HG02610 (cell line): ENCODE data around the gene XPO6.

ENCODE experiments used
- ATAC-seq: cut with Tn5 transposase; IDR thresholded peaks from one replicate; pipeline ENCODE4 v1.9.1; 2021; ENCODE audit warnings: mild to moderate bottlenecking, moderate library complexity; ENCODE audit not compliant: unreplicated experiment

Gene XPO6

DNA sequence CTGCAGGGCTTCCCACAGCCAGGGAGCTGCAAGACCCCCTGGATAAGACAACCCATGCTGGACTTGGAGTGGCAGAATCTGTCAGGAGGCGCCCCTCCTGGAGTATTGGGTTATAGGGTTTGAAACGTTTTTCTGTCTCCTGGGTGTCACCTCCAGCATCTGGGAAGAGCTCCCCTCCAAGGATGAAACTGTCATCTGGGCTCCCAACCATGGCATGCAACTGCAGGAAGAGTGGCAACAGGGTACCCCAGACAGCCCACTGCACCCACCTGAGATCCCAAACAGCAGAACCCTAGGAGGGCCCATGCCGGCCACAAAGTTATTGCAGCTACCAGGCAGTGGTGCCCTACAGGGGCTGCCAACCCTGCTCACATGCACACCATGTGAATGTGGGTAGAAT, 147.6 kb downstream of the XPO6 start:
- no peak for ATAC-seq

DNA sequence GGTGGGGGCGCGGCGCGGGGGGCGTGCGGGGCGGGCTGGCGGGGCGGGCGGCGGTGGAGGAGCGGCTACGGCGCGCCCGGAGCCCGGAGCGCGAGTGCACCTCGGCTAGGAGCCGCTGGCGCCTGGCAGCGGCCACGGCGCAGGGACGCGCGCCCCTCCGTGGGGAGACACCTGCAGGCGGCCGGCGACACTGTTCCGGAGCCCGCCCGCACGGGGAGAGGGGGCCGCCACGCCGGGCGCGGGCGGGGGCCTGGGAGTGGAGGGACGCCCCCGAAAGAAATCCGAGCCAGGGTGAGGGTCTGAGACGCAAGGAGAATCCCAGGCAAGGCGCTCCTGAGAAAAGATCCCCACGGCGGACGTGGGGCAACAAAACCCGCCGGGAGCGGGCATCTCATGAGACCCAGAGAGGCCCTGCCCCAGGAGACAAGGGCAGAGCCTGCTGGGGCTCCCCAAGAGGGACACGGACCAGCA, 148.1 kb downstream of the XPO6 start, which contains the start of gene GSG1L:
TSS of gene GSG1L (minus strand) at position 124 of the 471 bp plus-strand sequence. CDS start 290 bp downstream, outside the sequence.
- ATAC-seq = no peak

- ATAC-seq = no peak
These were observed 148.8 kb downstream of the XPO6 start for GRCh38 chr16:28062847-28063521.

DNA sequence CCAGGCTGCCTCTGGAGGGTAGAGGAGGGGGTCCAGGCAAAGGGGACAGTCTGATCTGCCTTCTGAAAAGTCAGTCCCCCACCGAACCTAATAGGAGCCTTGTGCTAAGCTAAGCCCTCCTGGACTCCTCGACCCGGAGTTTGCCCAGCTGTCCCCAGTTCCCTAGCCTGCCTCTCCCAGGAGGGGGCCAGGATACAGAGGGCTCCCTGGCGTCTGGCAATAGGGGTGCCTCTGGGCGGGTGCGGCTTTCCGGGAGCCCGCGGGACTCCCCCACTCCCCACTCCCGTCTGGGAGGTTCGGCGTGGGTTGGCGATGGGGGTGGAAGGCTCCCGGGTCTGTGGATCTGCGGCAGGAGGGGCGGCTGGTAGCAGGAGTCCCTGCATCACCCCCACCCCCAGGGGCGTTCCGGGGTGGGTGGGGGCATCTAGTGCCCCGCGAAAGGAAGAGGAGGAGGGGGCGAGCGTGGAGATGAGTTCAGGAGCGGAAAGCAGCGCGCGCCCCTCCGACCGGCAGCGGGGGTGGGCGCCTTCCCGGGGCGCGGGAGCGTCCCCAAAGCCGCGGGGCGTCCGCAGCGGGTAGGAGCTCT, 149.4 kb downstream of the XPO6 start:
- ATAC-seq = no peak

DNA sequence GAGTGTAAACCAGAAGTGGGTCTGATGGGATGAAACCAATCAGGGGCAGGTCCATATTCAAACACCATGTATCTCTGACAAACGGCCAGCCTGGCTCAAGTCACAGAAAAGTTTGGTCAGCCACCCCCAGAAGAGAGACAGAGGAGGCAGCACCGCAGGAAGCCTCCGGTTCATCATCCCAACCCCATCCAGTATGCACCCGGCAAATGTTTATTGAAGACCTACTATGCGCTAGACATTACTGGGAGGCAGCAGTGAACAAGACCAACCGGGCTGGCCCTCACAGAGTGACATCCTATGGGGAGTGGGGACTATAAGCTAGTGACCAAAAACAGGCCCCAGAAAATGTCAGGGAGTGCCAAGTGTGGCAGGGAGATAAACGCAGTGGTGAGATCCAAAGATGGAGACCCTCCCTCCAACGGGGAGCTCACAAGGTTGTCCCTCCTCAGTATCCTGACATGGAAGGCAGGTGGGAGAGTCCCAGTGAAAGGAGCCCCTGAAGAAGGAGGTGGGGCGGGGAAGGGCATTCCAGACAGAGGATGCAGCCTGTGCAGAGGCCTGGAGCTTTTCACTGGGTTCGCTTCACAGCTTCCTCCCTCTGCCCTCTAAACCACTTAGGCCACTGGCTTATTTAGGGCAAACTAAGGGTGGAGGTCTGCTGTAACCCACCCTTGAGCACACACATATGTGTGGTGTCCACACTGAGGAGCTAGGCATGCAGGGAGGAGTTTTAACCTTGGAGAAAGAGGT, 150.2 kb downstream of the XPO6 start:
- no peak for ATAC-seq

DNA sequence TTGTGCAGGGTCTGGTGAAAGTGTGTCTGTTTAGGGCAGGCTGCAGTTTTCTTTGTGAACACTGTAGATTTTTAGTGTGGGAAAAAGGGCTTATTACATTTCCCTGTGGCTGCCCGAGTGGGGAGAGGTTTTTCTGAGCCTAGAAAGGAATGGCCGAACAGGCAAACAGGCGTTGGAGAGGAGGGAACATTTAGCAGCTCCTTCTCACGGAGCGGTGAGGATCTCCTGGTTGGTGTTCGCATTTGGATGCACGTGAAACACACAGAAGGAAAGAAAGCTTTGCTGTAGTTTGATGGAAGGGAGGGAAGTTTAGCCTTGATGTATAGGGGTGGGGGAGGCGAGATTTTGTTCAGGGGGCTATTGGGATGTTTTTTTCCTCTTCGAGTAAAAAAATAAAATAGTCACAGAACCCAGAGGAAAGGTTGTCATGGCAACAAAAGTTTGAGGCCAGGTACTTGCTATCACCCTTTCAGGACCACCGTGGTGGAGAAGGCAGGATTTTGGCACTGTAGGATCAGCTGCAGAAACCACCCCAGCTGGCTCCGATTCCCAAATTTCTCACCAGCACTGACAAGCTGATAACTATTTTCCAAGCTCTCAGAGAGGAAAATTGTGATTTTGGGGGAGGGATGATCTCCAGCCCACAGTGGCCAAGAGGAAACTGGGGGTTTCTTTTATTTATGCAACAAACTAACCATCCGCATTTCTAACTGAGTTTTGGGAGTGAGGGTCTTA, 151.8 kb downstream of the XPO6 start:
- ATAC-seq = no peak

DNA sequence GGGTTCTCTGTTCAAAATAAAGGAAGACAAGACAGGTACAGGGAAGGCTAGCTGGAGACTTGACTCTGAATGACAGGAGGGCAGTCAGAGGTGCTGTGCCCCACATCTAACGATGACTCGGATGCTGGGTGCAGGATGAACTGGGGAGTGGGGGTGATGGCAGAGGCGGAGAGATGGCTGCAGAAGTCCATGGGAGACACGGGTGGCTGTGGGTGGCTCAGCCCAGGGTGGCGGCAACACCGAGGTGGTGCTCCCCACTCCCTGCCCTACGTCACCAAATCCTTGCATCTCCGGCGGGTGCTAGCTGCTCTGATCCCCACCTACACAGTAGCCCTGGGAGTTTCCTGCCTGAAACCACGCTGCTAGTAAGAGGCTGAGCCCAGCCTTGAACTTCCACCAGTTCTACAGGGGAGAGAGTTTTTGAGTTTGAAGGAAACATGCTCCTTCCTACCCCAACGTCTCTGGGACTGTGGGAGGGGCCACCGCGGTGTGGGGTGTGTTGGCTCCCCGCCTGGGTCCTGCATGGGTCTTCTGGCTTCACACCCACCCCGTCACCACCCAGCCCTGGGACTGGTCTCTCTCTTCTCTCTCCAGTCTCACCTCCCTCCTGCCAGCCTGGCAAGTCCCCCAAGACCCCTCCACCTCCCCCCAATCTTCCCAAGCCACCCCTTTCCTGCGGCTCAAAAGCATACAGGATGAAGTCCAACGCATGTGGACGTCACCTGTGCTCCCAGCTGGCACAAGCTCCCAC, 152.8 kb downstream of the XPO6 start:
- ATAC-seq = no peak

GRCh38 chr16:28057949-28058348, 153.8 kb downstream of the XPO6 start:
- ATAC-seq = no peak

GRCh38 chr16:28053461-28053860, 158.3 kb downstream of the XPO6 start:
- no peak for ATAC-seq

DNA sequence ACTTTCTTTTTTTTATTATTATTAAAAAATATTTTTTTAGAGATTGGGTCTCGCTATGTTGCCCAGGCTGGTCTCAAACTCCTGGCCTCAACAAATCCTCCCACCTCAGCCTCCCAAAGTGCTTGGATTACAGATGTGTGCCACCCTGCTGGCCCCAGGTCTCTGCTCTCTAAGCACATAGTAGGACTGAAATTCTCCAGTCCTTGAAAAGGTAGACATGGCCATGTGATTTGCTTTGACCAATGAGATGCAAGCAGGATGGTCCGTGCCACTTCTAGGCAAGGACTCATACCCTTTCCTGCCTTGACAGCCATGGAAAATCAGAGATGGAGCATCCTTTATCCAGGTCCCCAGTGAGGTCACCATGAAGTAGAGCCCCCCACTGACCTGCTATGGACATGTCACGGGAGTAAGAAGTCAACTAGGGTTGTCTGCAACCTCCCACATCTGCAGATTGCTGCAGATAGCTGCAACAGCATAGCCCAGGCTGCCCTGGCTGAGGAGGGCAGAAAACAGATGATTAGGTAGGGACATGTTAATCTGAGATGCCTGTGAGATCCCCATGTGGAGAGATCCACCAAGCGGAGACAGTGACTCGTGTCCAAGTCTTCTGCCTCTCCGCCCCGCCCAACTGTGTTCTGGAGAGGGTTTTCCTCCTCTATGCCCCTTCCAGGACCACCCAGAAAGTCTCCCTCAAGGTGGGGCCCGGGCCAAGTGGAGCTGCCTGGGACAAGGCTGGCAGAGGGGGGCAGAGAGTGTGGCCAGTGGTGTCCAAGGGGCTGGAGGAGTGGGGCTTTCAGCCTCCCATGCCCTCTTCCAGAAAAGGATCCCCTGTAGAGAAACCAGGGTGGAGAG, 159.3 kb downstream of the XPO6 start:
- no peak for ATAC-seq

- no peak for ATAC-seq
These were observed 160.3 kb downstream of the XPO6 start for GRCh38 chr16:28051486-28051885.
